ENCODE data around the gene DSCAM. TPM values are rescaled to one million over a fixed set of nuclear protein-coding genes. Genes with fewer than 3 reads are reported as not detected.

DSCAM gene
- total and polyA plus RNA-seq, 12 donors, result under 0.01 to 0.11 (median 0.07) TPM; not detected in 5

DNA sequence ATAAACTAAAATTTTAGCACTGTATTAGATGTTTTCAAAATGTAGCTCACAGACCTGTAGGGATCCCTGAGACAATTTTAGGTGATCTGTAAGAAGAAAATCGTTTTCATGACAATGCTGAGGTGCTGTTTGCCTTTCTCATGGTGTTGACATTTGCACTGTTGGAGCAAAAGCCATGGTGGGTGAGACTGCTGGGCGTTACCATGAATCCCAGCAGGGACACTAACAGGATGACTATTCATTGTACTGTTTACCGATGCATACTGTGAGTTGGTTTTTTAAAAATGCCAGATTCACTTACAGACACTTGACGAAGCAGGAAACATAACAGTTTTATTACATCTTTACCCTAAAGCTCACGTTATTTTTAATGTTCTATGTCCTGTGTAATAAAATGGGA, 511.3 kb downstream of the DSCAM start:
- intact Hi-C loops (cut with DNase I), result no loop called here
- Histone ChIP-seq H3K4me1 (replicated peaks in 1 of 2) (peaks cover under 1 to 4% of the 10 kb centered on the region in 2 donors), H3K27ac (no peak overlapping the region), H3K4me3 (no peak overlapping the region), H3K36me3 (replicated peaks in 1 of 2) (no peaks in the 10 kb centered on the region), H3K9me3 (replicated peaks in 1 of 3) (no peaks in the 10 kb centered on the region), H3K27me3 (no peaks in the 10 kb centered on the region)
- no peak for TF ChIP-seq POLR2A (IDR thresholded peaks at IDR 0.05)
- TF ChIP-seq, protein P1, sequence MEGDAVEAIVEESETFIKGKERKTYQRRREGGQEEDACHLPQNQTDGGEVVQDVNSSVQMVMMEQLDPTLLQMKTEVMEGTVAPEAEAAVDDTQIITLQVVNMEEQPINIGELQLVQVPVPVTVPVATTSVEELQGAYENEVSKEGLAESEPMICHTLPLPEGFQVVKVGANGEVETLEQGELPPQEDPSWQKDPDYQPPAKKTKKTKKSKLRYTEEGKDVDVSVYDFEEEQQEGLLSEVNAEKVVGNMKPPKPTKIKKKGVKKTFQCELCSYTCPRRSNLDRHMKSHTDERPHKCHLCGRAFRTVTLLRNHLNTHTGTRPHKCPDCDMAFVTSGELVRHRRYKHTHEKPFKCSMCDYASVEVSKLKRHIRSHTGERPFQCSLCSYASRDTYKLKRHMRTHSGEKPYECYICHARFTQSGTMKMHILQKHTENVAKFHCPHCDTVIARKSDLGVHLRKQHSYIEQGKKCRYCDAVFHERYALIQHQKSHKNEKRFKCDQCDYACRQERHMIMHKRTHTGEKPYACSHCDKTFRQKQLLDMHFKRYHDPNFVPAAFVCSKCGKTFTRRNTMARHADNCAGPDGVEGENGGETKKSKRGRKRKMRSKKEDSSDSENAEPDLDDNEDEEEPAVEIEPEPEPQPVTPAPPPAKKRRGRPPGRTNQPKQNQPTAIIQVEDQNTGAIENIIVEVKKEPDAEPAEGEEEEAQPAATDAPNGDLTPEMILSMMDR (IDR thresholded peaks at IDR 0.05), result no peak
- no peak for DNase-seq
- WGBS, 4 donors, result 26 to 44% (median 30%) methylated on average over 5 of the region's 5 CpGs

- no peaks in the 10 kb centered on the region for H3K9me3 ChIP-seq (replicated peaks in 1 of 3)
- TF ChIP-seq POLR2A (IDR thresholded peaks at IDR 0.05), result no peak
- TF ChIP-seq, protein P1 (IDR thresholded peaks at IDR 0.05), result no peak
- H3K27ac ChIP-seq, result no peak overlapping the region
- WGBS, 4 donors, result 84 to 85% (median 85%) methylated on average over 6 of the region's 6 CpGs
- intact Hi-C loops (cut with DNase I), result no loop called here
- no peaks in the 10 kb centered on the region for H3K36me3 ChIP-seq (replicated peaks in 1 of 2)
- no peak for DNase-seq
- H3K27me3 ChIP-seq, result no peaks in the 10 kb centered on the region
- H3K4me1 ChIP-seq (replicated peaks in 1 of 2), result peaks cover 0 to 6% of the 10 kb centered on the region in 2 donors
- no peak overlapping the region for H3K4me3 ChIP-seq
Observed at GRCh38 chr21:40334159-40334558, 512.8 kb downstream of the DSCAM start.

DNA sequence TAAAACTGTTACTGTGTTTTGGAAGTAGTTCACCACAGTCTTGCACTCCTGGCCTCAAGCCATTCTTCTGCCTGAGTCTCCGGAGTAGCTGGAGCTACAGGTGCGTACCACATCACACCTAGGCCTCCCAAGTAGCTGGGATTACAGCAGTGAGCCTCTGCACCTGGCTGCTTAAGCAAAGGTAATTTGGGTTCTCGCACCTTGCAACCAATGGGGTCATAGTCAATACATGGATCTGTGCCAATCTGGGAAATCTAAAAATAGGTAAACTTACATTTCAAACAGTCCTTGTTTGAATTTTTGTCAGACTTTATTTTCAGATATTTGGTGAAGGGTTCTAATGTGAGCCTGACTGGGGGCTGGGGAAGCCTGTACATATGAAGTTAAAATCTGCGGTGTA, 513.2 kb downstream of the DSCAM start:
- Histone ChIP-seq H3K36me3 (replicated peaks in 1 of 2) (no peaks in the 10 kb centered on the region), H3K27ac (no peak overlapping the region), H3K9me3 (replicated peaks in 1 of 3) (no peaks in the 10 kb centered on the region), H3K4me3 (no peak overlapping the region), H3K27me3 (no peaks in the 10 kb centered on the region), H3K4me1 (replicated peaks in 1 of 2) (peaks cover 0 to 6% of the 10 kb centered on the region in 2 donors)
- DNase-seq, result no peak
- no peak for TF ChIP-seq POLR2A (IDR thresholded peaks at IDR 0.05)
- TF ChIP-seq, protein P1 (IDR thresholded peaks at IDR 0.05), result no peak
- WGBS, 4 donors, result 88 to 100% (median 94%) methylated on average over 4 of the region's 4 CpGs
- intact Hi-C loops (cut with DNase I), result no loop called here

GRCh38 chr21:40331804-40332203, 515.2 kb downstream of the DSCAM start:
- no peak for TF ChIP-seq POLR2A (IDR thresholded peaks at IDR 0.05)
- TF ChIP-seq, protein P1 (IDR thresholded peaks at IDR 0.05), result no peak
- intact Hi-C loops (cut with DNase I), result no loop called here
- H3K9me3 ChIP-seq (replicated peaks in 1 of 3), result peaks cover 0 to 6% (median 0%) of the 10 kb centered on the region in 3 donors

More at GRCh38 chr21:40331804-40332203, 515.2 kb downstream of the DSCAM start:
- no peaks in the 10 kb centered on the region for H3K36me3 ChIP-seq (replicated peaks in 1 of 2)
- H3K27me3 ChIP-seq, result no peaks in the 10 kb centered on the region
- 90 to 96% (median 93%) methylated on average over 3 of the region's 3 CpGs for WGBS, 4 donors
- no peak for DNase-seq
- no peak overlapping the region for H3K4me3 ChIP-seq
- H3K4me1 ChIP-seq (replicated peaks in 1 of 2), result peaks cover 0 to 6% of the 10 kb centered on the region in 2 donors
- H3K27ac ChIP-seq, result no peak overlapping the region
